Epithelial cell of prostate (primary cell): Measurements from ENCODE around the gene SRSF2.

Experiments used
- DNase-seq: peaks from one replicate; pipeline ENCODE4 v3.0.0-alpha.2; 2011; ENCODE audit warnings: low read depth, low spot score
- H3K27ac ChIP-seq: fragments of 450-650 bp; 2 replicates; pipeline ENCODE4 v1.5.1; 2017; ENCODE audit warnings: mild to moderate bottlenecking

The SRSF2 gene

GRCh38 chr17:76685846-76686245, 51.3 kb downstream of the SRSF2 start:
- DNase-seq = no peak
- no peak overlapping the region for H3K27ac ChIP-seq

GRCh38 chr17:76685366-76685765, 51.8 kb downstream of the SRSF2 start:
- no peak overlapping the region for H3K27ac ChIP-seq

GRCh38 chr17:76684756-76685155, 52.4 kb downstream of the SRSF2 start:
- DNase-seq = no peak
- H3K27ac ChIP-seq = no peak overlapping the region

More at GRCh38 chr17:76685366-76685765, 51.8 kb downstream of the SRSF2 start:
- DNase-seq = no peak
